HL-60/S4 treated with retinoic acid at 250 ng/mL for 4 days and 3 days (cell line): ENCODE data around the gene TRPC4.
"Not testable (repeated sequence)": the region's sequence is repeated elsewhere in the genome, so short reads cannot be mapped to it uniquely, and the experiment has no call there.

Experiments used
- in situ Hi-C: fragments of 300-500 bp; cut with MboI; formaldehyde crosslinking; loops from 2 replicates; pipeline ENCODE4 v1.7.0; 2022; ENCODE audit warnings: low sequenced_read_pairs

The TRPC4 gene

DNA sequence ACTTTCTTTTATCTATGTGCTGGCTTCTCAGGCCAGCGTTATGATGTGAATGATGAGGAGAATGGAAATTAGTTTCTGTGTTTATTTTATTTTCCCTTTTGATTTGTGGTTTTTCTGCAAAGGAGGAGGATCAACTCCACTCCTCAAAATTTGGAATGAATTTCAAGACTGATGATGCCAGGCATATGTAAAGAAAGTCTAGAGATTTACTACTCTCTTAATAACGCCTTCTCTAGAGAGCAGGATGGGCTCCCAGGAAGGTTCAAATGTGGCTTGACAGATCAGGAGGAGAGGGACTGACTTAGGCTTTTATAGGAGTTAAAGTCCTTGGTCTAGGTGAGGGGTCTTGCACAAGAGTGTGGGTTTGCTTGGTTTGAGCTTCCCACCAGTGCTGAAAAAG lies 255.9 kb downstream of the TRPC4 start:
- in situ Hi-C loops: no loop called here

DNA sequence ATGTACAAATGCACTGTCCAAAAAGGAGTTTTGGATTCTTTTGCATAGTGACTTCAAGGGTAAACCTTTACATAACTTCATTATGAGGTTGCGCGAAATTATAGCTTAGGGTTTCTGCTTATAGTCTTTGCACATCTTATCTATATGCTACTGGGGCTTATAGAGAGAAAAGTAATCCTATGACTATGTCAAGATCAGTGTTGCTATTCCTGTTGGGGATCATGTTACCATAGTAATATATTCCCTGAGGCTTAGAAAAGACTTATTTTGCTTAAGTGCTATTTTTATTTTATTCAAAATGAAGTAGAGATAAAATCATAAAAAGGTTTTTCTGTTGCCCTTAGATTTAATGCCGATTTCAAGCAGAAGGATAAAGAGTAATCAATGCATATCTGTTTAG lies 256.3 kb downstream of the TRPC4 start:
- in situ Hi-C loops: no loop called here

DNA sequence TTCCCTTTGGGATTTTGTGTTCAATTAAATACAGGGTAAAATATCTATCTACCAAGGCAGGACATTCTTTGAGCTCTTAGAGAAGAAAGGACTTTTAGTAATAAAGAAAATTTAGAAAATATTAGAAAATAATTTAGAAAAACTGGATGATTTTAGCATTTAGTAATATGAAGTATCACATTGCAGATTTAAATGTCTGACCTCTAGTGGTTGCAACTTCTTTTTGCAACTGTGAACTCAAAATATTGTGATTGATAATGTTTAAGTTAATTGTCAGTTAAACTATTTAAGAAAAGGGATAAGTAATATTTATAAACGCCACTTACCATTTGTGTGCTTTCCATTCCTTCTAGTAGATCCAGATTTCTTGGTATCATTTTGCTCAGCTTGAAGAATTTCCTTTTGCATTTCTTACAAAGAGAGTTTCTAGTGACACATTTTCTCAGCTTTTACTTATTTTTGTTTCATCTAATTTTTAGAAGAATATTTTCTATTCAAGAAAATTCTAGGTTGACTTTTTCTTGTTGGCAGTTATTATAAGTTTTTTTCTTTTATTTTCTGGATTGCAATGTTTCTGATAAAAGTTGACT lies 260.7 kb downstream of the TRPC4 start:
- in situ Hi-C loops: no loop called here

GRCh38 chr13:37602733-37603381 lies 266.7 kb downstream of the TRPC4 start:
- in situ Hi-C loops: no loop called here

- in situ Hi-C loops: no loop called here
Observed at GRCh38 chr13:37601648-37602440, 267.7 kb downstream of the TRPC4 start.

GRCh38 chr13:37599519-37599918 lies 270.1 kb downstream of the TRPC4 start:
- in situ Hi-C loops: no loop called here

GRCh38 chr13:37598597-37598996 lies 271.0 kb downstream of the TRPC4 start, which contains the start of gene POSTN:
POSTN (minus strand) TSS chr13:37598768; CDS start chr13:37598726, 42 bp downstream.
- in situ Hi-C loops: no loop called here

GRCh38 chr13:37597477-37598025 lies 272.0 kb downstream of the TRPC4 start:
- in situ Hi-C loops: no loop called here

DNA sequence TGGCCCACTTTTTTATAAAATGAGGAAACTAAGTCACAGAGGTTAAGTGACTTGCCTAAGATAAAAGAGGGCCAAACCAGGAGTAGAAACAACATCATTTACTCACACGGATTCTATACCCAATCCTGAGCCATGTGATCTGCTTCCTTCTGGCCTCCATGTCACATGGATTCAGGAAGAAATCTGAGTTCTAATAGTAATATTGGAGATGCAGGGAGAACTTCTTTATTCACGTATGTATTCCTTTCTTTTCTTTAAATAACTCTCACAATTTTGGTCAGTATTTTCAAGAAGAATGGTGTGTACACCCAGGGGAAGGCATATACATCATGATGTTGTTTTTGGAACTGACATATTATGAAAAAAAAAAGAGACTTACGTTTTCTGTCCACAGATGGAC lies 272.8 kb downstream of the TRPC4 start:
- in situ Hi-C loops: no loop called here

GRCh38 chr13:37595162-37595561 lies 274.4 kb downstream of the TRPC4 start:
- in situ Hi-C loops: no loop called here

GRCh38 chr13:37594550-37594949 lies 275.0 kb downstream of the TRPC4 start:
- in situ Hi-C loops: no loop called here

GRCh38 chr13:37589381-37589780 lies 280.2 kb downstream of the TRPC4 start:
- in situ Hi-C loops: not testable (repeated sequence)

DNA sequence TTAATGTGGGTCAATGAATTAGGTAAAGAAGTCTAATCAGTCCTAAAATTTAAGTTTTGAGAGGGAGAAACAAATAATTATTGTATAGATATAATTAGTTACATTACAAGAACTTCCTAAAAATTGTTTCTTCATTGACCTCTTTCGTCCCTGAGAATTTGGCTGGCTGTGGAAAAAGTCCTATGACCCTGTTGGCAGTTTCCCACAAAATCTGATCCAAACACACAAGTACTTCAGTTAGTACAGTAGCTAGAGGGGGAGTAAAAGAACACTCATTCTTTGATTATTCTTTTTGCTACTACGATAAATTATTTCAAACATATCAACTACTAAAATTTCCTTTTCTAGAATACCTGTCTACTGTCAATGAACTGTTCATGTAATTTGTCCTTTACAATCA lies 282.3 kb downstream of the TRPC4 start:
- in situ Hi-C loops: no loop called here
